ENCODE results near the gene GNAT1. TPM values are rescaled to one million over a fixed set of nuclear protein-coding genes. Genes with fewer than 3 reads are reported as not detected.

Gene GNAT1
- total and polyA plus RNA-seq, 2 of the 13 experiments (the other 11 are each of a cell fraction or from before 2014, with no cell fraction given), result 0.15 TPM; not detected in 1

DNA sequence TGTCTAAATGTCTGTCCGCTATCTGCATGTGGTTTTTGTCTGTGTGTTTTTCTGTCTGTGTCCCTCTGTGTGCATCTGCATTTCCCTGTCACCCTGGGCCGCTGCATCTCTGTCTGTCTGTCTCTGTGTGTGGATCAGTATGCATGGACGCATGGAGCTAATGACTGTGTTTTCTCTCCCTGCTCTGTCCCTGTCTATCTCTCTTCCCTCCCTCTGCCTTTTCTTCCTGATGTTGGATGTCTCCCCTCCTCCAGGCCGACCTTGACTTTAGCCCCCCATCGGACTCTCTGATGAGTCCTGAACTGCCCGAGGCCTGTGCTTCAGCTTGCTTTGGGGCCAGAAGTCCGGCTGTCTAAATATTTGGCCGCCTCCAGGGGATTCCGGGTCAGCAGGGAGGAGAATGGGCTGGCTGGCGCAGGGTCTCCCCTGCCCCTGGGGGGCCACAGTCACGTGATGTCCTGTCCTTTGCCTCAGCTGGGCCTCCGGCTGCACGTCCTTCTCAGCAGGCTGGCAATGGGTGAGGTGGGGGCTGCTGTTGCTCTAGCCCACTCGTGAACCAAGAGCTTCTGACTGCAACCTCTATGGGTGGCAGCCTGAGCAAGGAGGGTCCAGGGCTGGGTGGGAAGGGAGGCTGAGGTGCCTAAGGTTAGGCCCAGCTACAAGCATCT lies 17.4 kb downstream of the GNAT1 start (continued):
- TF ChIP-seq ZNF383 (CRISPR knock-in tag; IDR thresholded peaks at IDR 0.05; ENCODE audit: borderline replicate concordance) (no peak), GMEB1 (CRISPR knock-in tag; IDR thresholded peaks at IDR 0.05; ENCODE audit: borderline replicate concordance) (peak; percentile 57; the same call in 1 of the 2 replicates), ZNF12 (CRISPR knock-in tag; IDR thresholded peaks at IDR 0.05) (no peak), SRSF1 (optimal IDR thresholded peaks at IDR 0.05; ENCODE audit: low read depth, low read length) (peak; percentile 79), MXD4 (CRISPR knock-in tag; IDR thresholded peaks at IDR 0.05) (0 out of 2 replicates have a peak, but pooled peaks have one; percentile 21), ZNF543 (CRISPR knock-in tag; IDR thresholded peaks at IDR 0.05) (peak; percentile 76; the same call in 1 of the 2 replicates), MED1 (CRISPR knock-in tag; IDR thresholded peaks at IDR 0.05) (peak; percentile 98), GZF1 (CRISPR knock-in tag; IDR thresholded peaks at IDR 0.05) (peak; percentile 75), REXO4 (CRISPR knock-in tag; IDR thresholded peaks at IDR 0.05; ENCODE audit: borderline replicate concordance) (no peak), PAF1 (CRISPR knock-in tag; IDR thresholded peaks at IDR 0.05) (no peak), AGO1 (IDR thresholded peaks at IDR 0.05; ENCODE audit: low read depth, low read length, poor library complexity, severe bottlenecking) (no peak), MTF1 (CRISPR knock-in tag; IDR thresholded peaks at IDR 0.05) (no peak)
- TF ChIP-seq, protein P1, sequence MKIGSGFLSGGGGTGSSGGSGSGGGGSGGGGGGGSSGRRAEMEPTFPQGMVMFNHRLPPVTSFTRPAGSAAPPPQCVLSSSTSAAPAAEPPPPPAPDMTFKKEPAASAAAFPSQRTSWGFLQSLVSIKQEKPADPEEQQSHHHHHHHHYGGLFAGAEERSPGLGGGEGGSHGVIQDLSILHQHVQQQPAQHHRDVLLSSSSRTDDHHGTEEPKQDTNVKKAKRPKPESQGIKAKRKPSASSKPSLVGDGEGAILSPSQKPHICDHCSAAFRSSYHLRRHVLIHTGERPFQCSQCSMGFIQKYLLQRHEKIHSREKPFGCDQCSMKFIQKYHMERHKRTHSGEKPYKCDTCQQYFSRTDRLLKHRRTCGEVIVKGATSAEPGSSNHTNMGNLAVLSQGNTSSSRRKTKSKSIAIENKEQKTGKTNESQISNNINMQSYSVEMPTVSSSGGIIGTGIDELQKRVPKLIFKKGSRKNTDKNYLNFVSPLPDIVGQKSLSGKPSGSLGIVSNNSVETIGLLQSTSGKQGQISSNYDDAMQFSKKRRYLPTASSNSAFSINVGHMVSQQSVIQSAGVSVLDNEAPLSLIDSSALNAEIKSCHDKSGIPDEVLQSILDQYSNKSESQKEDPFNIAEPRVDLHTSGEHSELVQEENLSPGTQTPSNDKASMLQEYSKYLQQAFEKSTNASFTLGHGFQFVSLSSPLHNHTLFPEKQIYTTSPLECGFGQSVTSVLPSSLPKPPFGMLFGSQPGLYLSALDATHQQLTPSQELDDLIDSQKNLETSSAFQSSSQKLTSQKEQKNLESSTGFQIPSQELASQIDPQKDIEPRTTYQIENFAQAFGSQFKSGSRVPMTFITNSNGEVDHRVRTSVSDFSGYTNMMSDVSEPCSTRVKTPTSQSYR (CRISPR knock-in tag; IDR thresholded peaks at IDR 0.05; ENCODE audit: borderline replicate concordance), result peak; percentile 93
- TF ChIP-seq, protein P2, sequence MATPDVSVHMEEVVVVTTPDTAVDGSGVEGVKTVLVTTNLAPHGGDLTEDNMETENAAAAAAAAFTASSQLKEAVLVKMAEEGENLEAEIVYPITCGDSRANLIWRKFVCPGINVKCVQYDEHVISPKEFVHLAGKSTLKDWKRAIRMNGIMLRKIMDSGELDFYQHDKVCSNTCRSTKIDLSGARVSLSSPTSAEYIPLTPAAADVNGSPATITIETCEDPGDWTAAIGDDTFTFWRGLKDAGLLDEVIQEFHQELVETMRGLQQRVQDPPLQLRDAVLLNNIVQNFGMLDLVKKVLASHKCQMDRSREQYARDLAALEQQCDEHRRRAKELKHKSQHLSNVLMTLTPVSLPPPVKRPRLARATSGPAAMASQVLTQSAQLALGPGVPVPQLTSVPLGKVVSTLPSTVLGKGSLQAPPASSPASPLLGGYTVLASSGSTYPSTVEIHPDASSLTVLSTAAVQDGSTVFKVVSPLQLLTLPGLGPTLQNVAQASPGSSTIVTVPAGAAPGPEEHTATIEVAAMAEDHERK (CRISPR knock-in tag; IDR thresholded peaks at IDR 0.05; ENCODE audit: low read depth), result no peak
- TF ChIP-seq, protein P3, sequence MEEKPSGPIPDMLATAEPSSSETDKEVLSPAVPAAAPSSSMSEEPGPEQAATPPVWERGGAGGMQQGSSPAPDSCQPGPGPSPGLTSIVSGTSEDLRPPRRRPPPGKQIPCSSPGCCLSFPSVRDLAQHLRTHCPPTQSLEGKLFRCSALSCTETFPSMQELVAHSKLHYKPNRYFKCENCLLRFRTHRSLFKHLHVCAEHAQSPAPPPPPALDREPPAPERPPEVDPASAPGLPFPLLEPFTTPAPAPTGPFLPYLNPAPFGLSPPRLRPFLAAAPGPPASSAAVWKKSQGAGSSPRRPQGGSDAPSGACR (CRISPR knock-in tag; IDR thresholded peaks at IDR 0.05), result peak; percentile 80; the same call in 1 of the 2 replicates
- TF ChIP-seq, protein P4, sequence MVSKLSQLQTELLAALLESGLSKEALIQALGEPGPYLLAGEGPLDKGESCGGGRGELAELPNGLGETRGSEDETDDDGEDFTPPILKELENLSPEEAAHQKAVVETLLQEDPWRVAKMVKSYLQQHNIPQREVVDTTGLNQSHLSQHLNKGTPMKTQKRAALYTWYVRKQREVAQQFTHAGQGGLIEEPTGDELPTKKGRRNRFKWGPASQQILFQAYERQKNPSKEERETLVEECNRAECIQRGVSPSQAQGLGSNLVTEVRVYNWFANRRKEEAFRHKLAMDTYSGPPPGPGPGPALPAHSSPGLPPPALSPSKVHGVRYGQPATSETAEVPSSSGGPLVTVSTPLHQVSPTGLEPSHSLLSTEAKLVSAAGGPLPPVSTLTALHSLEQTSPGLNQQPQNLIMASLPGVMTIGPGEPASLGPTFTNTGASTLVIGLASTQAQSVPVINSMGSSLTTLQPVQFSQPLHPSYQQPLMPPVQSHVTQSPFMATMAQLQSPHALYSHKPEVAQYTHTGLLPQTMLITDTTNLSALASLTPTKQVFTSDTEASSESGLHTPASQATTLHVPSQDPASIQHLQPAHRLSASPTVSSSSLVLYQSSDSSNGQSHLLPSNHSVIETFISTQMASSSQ (IDR thresholded peaks at IDR 0.05; ENCODE audit: low read depth), result 0 out of 2 replicates have a peak, but pooled peaks have one; percentile 38
- TF ChIP-seq, protein P4 (CRISPR knock-in tag; IDR thresholded peaks at IDR 0.05; ENCODE audit: borderline replicate concordance), result peak; percentile 89

Data from HepG2 (cell line).